HG02885 (cell line): ENCODE measurements around the gene RWDD3.

Experiments used
- ATAC-seq: cut with Tn5 transposase; IDR thresholded peaks from one replicate; pipeline ENCODE4 v1.9.1; 2021; ENCODE audit warnings: mild to moderate bottlenecking; ENCODE audit not compliant: unreplicated experiment, poor library complexity

Gene RWDD3

GRCh38 chr1:95229037-95229436, 5.0 kb upstream of the RWDD3 start:
- no peak for ATAC-seq

GRCh38 chr1:95229706-95230105, 4.3 kb upstream of the RWDD3 start:
- ATAC-seq: no peak

- ATAC-seq: no peak
These were observed 3.8 kb upstream of the RWDD3 start for GRCh38 chr1:95230256-95230655.

- no peak for ATAC-seq
These were observed 3.2 kb upstream of the RWDD3 start for GRCh38 chr1:95230768-95231191.

GRCh38 chr1:95232646-95233318, 1.2 kb upstream of the RWDD3 start:
- no peak for ATAC-seq

- no peak for ATAC-seq
These were observed 682 bp upstream of the RWDD3 start for GRCh38 chr1:95233319-95233736.

- ATAC-seq: no peak
These were observed 3.0 kb downstream of the RWDD3 start for GRCh38 chr1:95236784-95237575.

- ATAC-seq: no peak
These were observed 4.1 kb downstream of the RWDD3 start for GRCh38 chr1:95237981-95238703.

- ATAC-seq: no peak
These were observed 11.0 kb downstream of the RWDD3 start for GRCh38 chr1:95245029-95245428.

- no peak for ATAC-seq
These were observed 12.5 kb downstream of the RWDD3 start for GRCh38 chr1:95246511-95246910.

- ATAC-seq: no peak
These were observed 13.6 kb downstream of the RWDD3 start for GRCh38 chr1:95247607-95248006.

GRCh38 chr1:95249916-95250315, 15.9 kb downstream of the RWDD3 start:
- no peak for ATAC-seq

- peak; percentile 37 for ATAC-seq
These were observed 18.4 kb downstream of the RWDD3 start for GRCh38 chr1:95252422-95252821.

GRCh38 chr1:95254959-95255358, 20.9 kb downstream of the RWDD3 start:
- no peak for ATAC-seq

GRCh38 chr1:95255826-95256225, 21.8 kb downstream of the RWDD3 start:
- ATAC-seq: no peak

- no peak for ATAC-seq
These were observed 23.7 kb downstream of the RWDD3 start for GRCh38 chr1:95257758-95258157.

GRCh38 chr1:95259245-95259644, 25.2 kb downstream of the RWDD3 start:
- no peak for ATAC-seq

- ATAC-seq: no peak
These were observed 28.9 kb downstream of the RWDD3 start for GRCh38 chr1:95262913-95263312.

GRCh38 chr1:95263450-95263849, 29.4 kb downstream of the RWDD3 start:
- no peak for ATAC-seq

GRCh38 chr1:95265106-95265505, 31.1 kb downstream of the RWDD3 start:
- ATAC-seq: no peak

GRCh38 chr1:95276429-95276828, 42.4 kb downstream of the RWDD3 start:
- no peak for ATAC-seq
